NB4 (cell line): ENCODE measurements around the gene WSCD2.

ENCODE experiments used
- CTCF ChIP-seq: IDR thresholded peaks from one replicate; pipeline ENCODE4 v1.5.1; 2012; ENCODE audit warnings: low read depth, low read length
- POLR2A ChIP-seq: IDR thresholded peaks from 2 replicates; pipeline ENCODE4 v1.6.1; 2011; ENCODE audit warnings: mild to moderate bottlenecking; ENCODE audit not compliant: insufficient read length; ENCODE audit errors: extremely low read depth

GRCh38 chr12:108247130-108247529 lies 118.0 kb downstream of the WSCD2 start:
- TF ChIP-seq CTCF (no peak), POLR2A (no peak)
